MM.1S (cell line): ENCODE results near the gene SLC16A7.

Source experiments
- DNase-seq: peaks from one replicate; pipeline ENCODE4 v3.0.0-alpha.2; 2015
- H2AFZ ChIP-seq: fragments of 300-600 bp; sonication (generic); 2 replicates; pipeline ENCODE4 v1.6.0; 2016; ENCODE audit warnings: antibody characterized with exemption, low read length
- H3F3A ChIP-seq: fragments of 300-600 bp; sonication (generic); 2 replicates; pipeline ENCODE4 v1.6.1; 2016; ENCODE audit warnings: mild to moderate bottlenecking, antibody characterized with exemption, low read length, moderate library complexity, mixed read lengths; ENCODE audit not compliant: insufficient read depth
- H3K27ac ChIP-seq: fragments of 300-600 bp; sonication (generic); 2 replicates; pipeline ENCODE4 v1.5.1; 2016; ENCODE audit warnings: mild to moderate bottlenecking, low read length
- H3K27me3 ChIP-seq: fragments of 300-600 bp; sonication (generic); replicated peaks from 2 replicates; pipeline ENCODE4 v1.6.0; 2016; ENCODE audit warnings: low read length; ENCODE audit not compliant: insufficient read depth
- H3K36me3 ChIP-seq: fragments of 300-600 bp; sonication (generic); replicated peaks from 2 replicates; pipeline ENCODE4 v1.6.1; 2016; ENCODE audit warnings: mild to moderate bottlenecking, low read length, mixed read lengths; ENCODE audit not compliant: insufficient read depth
- H3K4me1 ChIP-seq: fragments of 300-600 bp; sonication (generic); 2 replicates; pipeline ENCODE4 v1.6.1; 2016; ENCODE audit warnings: low read length, mixed read lengths
- H3K4me2 ChIP-seq: fragments of 300-600 bp; sonication (generic); 2 replicates; pipeline ENCODE4 v1.6.0; 2016; ENCODE audit warnings: low read depth, low read length
- H3K4me3 ChIP-seq: fragments of 300-600 bp; sonication (generic); 2 replicates; pipeline ENCODE4 v1.5.1; 2016; ENCODE audit warnings: low read length, mixed read lengths
- H3K79me2 ChIP-seq: fragments of 300-600 bp; sonication (generic); 2 replicates; pipeline ENCODE4 v1.6.1; 2016; ENCODE audit warnings: mixed run types, low read length, mixed read lengths
- H3K9ac ChIP-seq: fragments of 300-600 bp; sonication (generic); 2 replicates; pipeline ENCODE4 v1.6.1; 2016; ENCODE audit warnings: low read length, mixed read lengths
- H3K9me2 ChIP-seq: fragments of 300-600 bp; sonication (generic); replicated peaks from 2 replicates; pipeline ENCODE4 v1.6.1; 2016; ENCODE audit warnings: mild to moderate bottlenecking, low read length, mixed read lengths; ENCODE audit not compliant: insufficient read depth
- H3K9me3 ChIP-seq: fragments of 300-600 bp; sonication (generic); replicated peaks from 2 replicates; pipeline ENCODE4 v1.6.1; 2016; ENCODE audit warnings: mild to moderate bottlenecking, low read length, mixed read lengths; ENCODE audit not compliant: insufficient read depth
- H4K20me1 ChIP-seq: fragments of 300-600 bp; sonication (generic); 2 replicates; pipeline ENCODE4 v1.6.1; 2016; ENCODE audit warnings: mild to moderate bottlenecking, low read length, moderate library complexity, mixed read lengths; ENCODE audit not compliant: insufficient read depth
- CTCF ChIP-seq: fragments of 300-600 bp; sonication (generic); IDR thresholded peaks from 2 replicates; pipeline ENCODE4 v1.5.1; 2016; ENCODE audit warnings: antibody characterized with exemption, low read length, mixed read lengths
- EZH2 ChIP-seq: fragments of 300-600 bp; sonication (generic); optimal IDR thresholded peaks from 2 replicates; pipeline ENCODE3; 2017; ENCODE audit warnings: low read depth, mild to moderate bottlenecking, antibody characterized with exemption, low read length, mixed read lengths
- EZH2phosphoT487 ChIP-seq: fragments of 300-600 bp; sonication (generic); IDR thresholded peaks from 2 replicates; pipeline ENCODE4 v1.6.1; 2018; ENCODE audit warnings: antibody characterized with exemption, low read length

SLC16A7 gene

GRCh38 chr12:59723520-59723919 lies 127.7 kb downstream of the SLC16A7 start:
- Histone ChIP-seq H4K20me1 (no peaks in the 10 kb centered on the region), H3K4me3 (no peak overlapping the region), H3F3A (no peaks in the 10 kb centered on the region), H2AFZ (no peak overlapping the region), H3K9me2 (no peaks in the 10 kb centered on the region), H3K27me3 (no peaks in the 10 kb centered on the region), H3K9me3 (no peaks in the 10 kb centered on the region), H3K4me2 (no peak overlapping the region), H3K79me2 (no peaks in the 10 kb centered on the region), H3K4me1 (no peaks in the 10 kb centered on the region), H3K36me3 (no peaks in the 10 kb centered on the region), H3K27ac (no peak overlapping the region), H3K9ac (no peak overlapping the region)
- DNase-seq = no peak
- TF ChIP-seq EZH2 = no peak
- no peak for TF ChIP-seq EZH2phosphoT487
- no peak for TF ChIP-seq CTCF

- Histone ChIP-seq H3F3A (no peaks in the 10 kb centered on the region), H3K9ac (no peak overlapping the region), H3K9me3 (no peaks in the 10 kb centered on the region), H4K20me1 (no peaks in the 10 kb centered on the region), H3K27me3 (no peaks in the 10 kb centered on the region), H3K4me3 (no peak overlapping the region), H3K4me1 (no peaks in the 10 kb centered on the region), H3K27ac (no peak overlapping the region), H3K79me2 (no peaks in the 10 kb centered on the region), H3K9me2 (no peaks in the 10 kb centered on the region), H3K36me3 (no peaks in the 10 kb centered on the region), H2AFZ (no peak overlapping the region), H3K4me2 (no peak overlapping the region)
- TF ChIP-seq EZH2phosphoT487 (no peak), CTCF (no peak), EZH2 (no peak)
- no peak for DNase-seq
These were observed 128.3 kb downstream of the SLC16A7 start for GRCh38 chr12:59724011-59724695.

GRCh38 chr12:59733200-59733599 lies 137.4 kb downstream of the SLC16A7 start:
- no peak overlapping the region for H3K4me3 ChIP-seq
- H3K9me2 ChIP-seq = no peaks in the 10 kb centered on the region
- no peaks in the 10 kb centered on the region for H3K27me3 ChIP-seq
- no peaks in the 10 kb centered on the region for H4K20me1 ChIP-seq
- TF ChIP-seq CTCF = no peak
- no peak for TF ChIP-seq EZH2
- no peak for TF ChIP-seq EZH2phosphoT487
- no peaks in the 10 kb centered on the region for H3K4me1 ChIP-seq
- H3K36me3 ChIP-seq = no peaks in the 10 kb centered on the region
- no peak overlapping the region for H3K9ac ChIP-seq
- no peaks in the 10 kb centered on the region for H3F3A ChIP-seq
- no peak for DNase-seq
- H3K4me2 ChIP-seq = no peak overlapping the region
- H2AFZ ChIP-seq = no peak overlapping the region
- H3K27ac ChIP-seq = no peak overlapping the region
- H3K79me2 ChIP-seq = no peaks in the 10 kb centered on the region
- H3K9me3 ChIP-seq = no peaks in the 10 kb centered on the region
